Measurements from ENCODE around the gene CAGE1. TPM values are rescaled to one million over a fixed set of nuclear protein-coding genes. Genes with fewer than 3 reads are reported as not detected.

The CAGE1 gene
- total and polyA plus RNA-seq, 2 experiments from 2014 or later: 0.07 TPM; not detected in 1

DNA sequence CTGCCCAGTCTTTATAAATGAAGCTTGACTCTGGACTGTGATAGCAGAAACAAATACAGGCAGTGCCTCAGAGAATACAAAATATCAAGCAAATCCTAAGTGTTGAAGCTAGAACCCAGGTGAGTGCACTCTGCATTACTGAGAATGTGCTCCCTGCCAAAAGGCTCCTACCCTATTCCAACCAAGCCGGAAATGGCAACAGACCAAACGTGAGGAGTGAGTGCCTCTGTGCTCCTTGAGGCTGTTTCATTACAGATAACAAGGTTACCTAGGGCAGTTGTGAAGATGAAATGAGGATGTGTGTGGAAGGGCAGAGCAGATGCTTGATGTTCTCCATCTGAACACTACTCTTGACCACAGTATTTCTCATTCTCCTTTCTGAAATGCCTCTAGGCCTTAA is 105.9 kb downstream of the CAGE1 start:
- H3K4me3 Mint-ChIP-seq: no peak overlapping the region
- H3K79me2 ChIP-seq (replicated peaks; ENCODE audit: insufficient read depth): no peaks in the 10 kb centered on the region
- no peaks in the 10 kb centered on the region for H3K4me1 Mint-ChIP-seq
- H3K36me3 ChIP-seq (ENCODE audit: insufficient read depth): peaks cover 16% of the 10 kb centered on the region
- no peak overlapping the region for H3K27ac ChIP-seq (ENCODE audit: low read depth)
- no peak overlapping the region for H2AFZ ChIP-seq
- no peaks in the 10 kb centered on the region for H3K4me1 ChIP-seq (ENCODE audit: insufficient read depth)
- TF ChIP-seq JUNB (IDR thresholded peaks at IDR 0.05; ENCODE audit: unreplicated experiment): no peak
- TF ChIP-seq, protein P1, sequence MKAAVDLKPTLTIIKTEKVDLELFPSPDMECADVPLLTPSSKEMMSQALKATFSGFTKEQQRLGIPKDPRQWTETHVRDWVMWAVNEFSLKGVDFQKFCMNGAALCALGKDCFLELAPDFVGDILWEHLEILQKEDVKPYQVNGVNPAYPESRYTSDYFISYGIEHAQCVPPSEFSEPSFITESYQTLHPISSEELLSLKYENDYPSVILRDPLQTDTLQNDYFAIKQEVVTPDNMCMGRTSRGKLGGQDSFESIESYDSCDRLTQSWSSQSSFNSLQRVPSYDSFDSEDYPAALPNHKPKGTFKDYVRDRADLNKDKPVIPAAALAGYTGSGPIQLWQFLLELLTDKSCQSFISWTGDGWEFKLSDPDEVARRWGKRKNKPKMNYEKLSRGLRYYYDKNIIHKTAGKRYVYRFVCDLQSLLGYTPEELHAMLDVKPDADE (IDR thresholded peaks at IDR 0.05): no peak
- TF ChIP-seq POLR2AphosphoS5 (IDR thresholded peaks at IDR 0.05; ENCODE audit: low read depth): no peak
- no peak for TF ChIP-seq CREB1 (CRISPR knock-in tag; IDR thresholded peaks at IDR 0.05; ENCODE audit: low read depth)
- TF ChIP-seq, protein P2, sequence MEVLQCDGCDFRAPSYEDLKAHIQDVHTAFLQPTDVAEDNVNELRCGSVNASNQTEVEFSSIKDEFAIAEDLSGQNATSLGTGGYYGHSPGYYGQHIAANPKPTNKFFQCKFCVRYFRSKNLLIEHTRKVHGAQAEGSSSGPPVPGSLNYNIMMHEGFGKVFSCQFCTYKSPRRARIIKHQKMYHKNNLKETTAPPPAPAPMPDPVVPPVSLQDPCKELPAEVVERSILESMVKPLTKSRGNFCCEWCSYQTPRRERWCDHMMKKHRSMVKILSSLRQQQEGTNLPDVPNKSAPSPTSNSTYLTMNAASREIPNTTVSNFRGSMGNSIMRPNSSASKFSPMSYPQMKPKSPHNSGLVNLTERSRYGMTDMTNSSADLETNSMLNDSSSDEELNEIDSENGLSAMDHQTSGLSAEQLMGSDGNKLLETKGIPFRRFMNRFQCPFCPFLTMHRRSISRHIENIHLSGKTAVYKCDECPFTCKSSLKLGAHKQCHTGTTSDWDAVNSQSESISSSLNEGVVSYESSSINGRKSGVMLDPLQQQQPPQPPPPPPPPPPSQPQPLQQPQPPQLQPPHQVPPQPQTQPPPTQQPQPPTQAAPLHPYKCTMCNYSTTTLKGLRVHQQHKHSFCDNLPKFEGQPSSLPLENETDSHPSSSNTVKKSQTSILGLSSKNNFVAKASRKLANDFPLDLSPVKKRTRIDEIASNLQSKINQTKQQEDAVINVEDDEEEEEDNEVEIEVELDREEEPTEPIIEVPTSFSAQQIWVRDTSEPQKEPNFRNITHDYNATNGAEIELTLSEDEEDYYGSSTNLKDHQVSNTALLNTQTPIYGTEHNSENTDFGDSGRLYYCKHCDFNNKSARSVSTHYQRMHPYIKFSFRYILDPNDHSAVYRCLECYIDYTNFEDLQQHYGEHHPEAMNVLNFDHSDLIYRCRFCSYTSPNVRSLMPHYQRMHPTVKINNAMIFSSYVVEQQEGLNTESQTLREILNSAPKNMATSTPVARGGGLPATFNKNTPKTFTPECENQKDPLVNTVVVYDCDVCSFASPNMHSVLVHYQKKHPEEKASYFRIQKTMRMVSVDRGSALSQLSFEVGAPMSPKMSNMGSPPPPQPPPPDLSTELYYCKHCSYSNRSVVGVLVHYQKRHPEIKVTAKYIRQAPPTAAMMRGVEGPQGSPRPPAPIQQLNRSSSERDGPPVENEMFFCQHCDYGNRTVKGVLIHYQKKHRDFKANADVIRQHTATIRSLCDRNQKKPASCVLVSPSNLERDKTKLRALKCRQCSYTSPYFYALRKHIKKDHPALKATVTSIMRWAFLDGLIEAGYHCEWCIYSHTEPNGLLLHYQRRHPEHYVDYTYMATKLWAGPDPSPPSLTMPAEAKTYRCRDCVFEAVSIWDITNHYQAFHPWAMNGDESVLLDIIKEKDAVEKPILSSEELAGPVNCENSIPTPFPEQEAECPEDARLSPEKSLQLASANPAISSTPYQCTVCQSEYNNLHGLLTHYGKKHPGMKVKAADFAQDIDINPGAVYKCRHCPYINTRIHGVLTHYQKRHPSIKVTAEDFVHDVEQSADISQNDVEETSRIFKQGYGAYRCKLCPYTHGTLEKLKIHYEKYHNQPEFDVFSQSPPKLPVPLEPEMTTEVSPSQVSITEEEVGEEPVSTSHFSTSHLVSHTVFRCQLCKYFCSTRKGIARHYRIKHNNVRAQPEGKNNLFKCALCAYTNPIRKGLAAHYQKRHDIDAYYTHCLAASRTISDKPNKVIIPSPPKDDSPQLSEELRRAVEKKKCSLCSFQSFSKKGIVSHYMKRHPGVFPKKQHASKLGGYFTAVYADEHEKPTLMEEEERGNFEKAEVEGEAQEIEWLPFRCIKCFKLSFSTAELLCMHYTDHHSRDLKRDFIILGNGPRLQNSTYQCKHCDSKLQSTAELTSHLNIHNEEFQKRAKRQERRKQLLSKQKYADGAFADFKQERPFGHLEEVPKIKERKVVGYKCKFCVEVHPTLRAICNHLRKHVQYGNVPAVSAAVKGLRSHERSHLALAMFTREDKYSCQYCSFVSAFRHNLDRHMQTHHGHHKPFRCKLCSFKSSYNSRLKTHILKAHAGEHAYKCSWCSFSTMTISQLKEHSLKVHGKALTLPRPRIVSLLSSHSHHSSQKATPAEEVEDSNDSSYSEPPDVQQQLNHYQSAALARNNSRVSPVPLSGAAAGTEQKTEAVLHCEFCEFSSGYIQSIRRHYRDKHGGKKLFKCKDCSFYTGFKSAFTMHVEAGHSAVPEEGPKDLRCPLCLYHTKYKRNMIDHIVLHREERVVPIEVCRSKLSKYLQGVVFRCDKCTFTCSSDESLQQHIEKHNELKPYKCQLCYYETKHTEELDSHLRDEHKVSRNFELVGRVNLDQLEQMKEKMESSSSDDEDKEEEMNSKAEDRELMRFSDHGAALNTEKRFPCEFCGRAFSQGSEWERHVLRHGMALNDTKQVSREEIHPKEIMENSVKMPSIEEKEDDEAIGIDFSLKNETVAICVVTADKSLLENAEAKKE (CRISPR knock-in tag; IDR thresholded peaks at IDR 0.05): no peak
- no peak for TF ChIP-seq STAT1 (IDR thresholded peaks at IDR 0.05; ENCODE audit: unreplicated experiment)
- TF ChIP-seq ZNF331 (CRISPR knock-in tag; IDR thresholded peaks at IDR 0.05; ENCODE audit: low read depth): no peak
- TF ChIP-seq, protein P3, sequence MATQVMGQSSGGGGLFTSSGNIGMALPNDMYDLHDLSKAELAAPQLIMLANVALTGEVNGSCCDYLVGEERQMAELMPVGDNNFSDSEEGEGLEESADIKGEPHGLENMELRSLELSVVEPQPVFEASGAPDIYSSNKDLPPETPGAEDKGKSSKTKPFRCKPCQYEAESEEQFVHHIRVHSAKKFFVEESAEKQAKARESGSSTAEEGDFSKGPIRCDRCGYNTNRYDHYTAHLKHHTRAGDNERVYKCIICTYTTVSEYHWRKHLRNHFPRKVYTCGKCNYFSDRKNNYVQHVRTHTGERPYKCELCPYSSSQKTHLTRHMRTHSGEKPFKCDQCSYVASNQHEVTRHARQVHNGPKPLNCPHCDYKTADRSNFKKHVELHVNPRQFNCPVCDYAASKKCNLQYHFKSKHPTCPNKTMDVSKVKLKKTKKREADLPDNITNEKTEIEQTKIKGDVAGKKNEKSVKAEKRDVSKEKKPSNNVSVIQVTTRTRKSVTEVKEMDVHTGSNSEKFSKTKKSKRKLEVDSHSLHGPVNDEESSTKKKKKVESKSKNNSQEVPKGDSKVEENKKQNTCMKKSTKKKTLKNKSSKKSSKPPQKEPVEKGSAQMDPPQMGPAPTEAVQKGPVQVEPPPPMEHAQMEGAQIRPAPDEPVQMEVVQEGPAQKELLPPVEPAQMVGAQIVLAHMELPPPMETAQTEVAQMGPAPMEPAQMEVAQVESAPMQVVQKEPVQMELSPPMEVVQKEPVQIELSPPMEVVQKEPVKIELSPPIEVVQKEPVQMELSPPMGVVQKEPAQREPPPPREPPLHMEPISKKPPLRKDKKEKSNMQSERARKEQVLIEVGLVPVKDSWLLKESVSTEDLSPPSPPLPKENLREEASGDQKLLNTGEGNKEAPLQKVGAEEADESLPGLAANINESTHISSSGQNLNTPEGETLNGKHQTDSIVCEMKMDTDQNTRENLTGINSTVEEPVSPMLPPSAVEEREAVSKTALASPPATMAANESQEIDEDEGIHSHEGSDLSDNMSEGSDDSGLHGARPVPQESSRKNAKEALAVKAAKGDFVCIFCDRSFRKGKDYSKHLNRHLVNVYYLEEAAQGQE (IDR thresholded peaks at IDR 0.05; ENCODE audit: unreplicated experiment): no peak
- TF ChIP-seq EZH2phosphoT487 (IDR thresholded peaks at IDR 0.05; ENCODE audit: unreplicated experiment): no peak
- TF ChIP-seq, protein P4, sequence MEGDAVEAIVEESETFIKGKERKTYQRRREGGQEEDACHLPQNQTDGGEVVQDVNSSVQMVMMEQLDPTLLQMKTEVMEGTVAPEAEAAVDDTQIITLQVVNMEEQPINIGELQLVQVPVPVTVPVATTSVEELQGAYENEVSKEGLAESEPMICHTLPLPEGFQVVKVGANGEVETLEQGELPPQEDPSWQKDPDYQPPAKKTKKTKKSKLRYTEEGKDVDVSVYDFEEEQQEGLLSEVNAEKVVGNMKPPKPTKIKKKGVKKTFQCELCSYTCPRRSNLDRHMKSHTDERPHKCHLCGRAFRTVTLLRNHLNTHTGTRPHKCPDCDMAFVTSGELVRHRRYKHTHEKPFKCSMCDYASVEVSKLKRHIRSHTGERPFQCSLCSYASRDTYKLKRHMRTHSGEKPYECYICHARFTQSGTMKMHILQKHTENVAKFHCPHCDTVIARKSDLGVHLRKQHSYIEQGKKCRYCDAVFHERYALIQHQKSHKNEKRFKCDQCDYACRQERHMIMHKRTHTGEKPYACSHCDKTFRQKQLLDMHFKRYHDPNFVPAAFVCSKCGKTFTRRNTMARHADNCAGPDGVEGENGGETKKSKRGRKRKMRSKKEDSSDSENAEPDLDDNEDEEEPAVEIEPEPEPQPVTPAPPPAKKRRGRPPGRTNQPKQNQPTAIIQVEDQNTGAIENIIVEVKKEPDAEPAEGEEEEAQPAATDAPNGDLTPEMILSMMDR (conservative IDR thresholded peaks at IDR 0.05; ENCODE audit: low read depth in 2 of 2): no peak
- no peak for TF ChIP-seq ZNF114 (CRISPR knock-in tag; IDR thresholded peaks at IDR 0.05)
- TF ChIP-seq EZH2 (IDR thresholded peaks at IDR 0.05; ENCODE audit: low read depth, unreplicated experiment): no peak
- no peak for TF ChIP-seq NANOG (IDR thresholded peaks at IDR 0.05; ENCODE audit: borderline replicate concordance)
- H3K27me3 Mint-ChIP-seq (ENCODE audit: insufficient read depth, low read depth, poor library complexity): no peaks in the 10 kb centered on the region
- no peaks in the 10 kb centered on the region for H3F3A ChIP-seq (replicated peaks; ENCODE audit: low read depth)
- H3K4me2 ChIP-seq: no peak overlapping the region
- no peak for ATAC-seq
- DNase-seq (ENCODE audit: low spot score): no peak
- no peaks in the 10 kb centered on the region for H3K9me2 ChIP-seq (ENCODE audit: insufficient read depth)
- no peak overlapping the region; the same call in 1 of the 2 replicates for H3K27ac Mint-ChIP-seq
- H3K27me3 ChIP-seq (ENCODE audit: insufficient read depth): no peaks in the 10 kb centered on the region
- no peaks in the 10 kb centered on the region for H3K9me3 Mint-ChIP-seq
- peaks cover 4% of the 10 kb centered on the region for H4K20me1 ChIP-seq (replicated peaks; ENCODE audit: insufficient read depth)
- H3K4me3 ChIP-seq: no peak overlapping the region
- peaks cover 26% of the 10 kb centered on the region; the same call in 2 of the 3 replicates for H3K36me3 Mint-ChIP-seq (ENCODE audit: low read depth)
